Esophagus muscularis mucosa (tissue), 4 donors: ENCODE data around the gene ALS2CL.

Source experiments
- CTCF ChIP-seq, 3 experiments: fragments of 200-600 bp in 2 of 3; fragments of 450-650 bp in 1 of 3; sonication (generic) in 2 of 3; IDR thresholded peaks; one replicate each; pipeline ENCODE4 v1.5.1; 2017 to 2019; ENCODE audit warnings: antibody characterized with exemption in 3 of 3, mild to moderate bottlenecking in 2 of 3, moderate library complexity in 1 of 3
- EP300 ChIP-seq: sonication (generic); formaldehyde crosslinking; IDR thresholded peaks from one replicate; pipeline ENCODE4 v1.6.1; 2017; ENCODE audit warnings: antibody characterized with exemption
- POLR2A ChIP-seq: fragments of 450-650 bp; IDR thresholded peaks from one replicate; pipeline ENCODE4 v1.6.1; 2017; ENCODE audit warnings: antibody characterized with exemption, moderate library complexity, mild to moderate bottlenecking, low read depth
- POLR2AphosphoS5 ChIP-seq, 2 donors: sonication (generic); formaldehyde crosslinking; IDR thresholded peaks; one replicate each; pipeline ENCODE4 v1.6.1; 2017; ENCODE audit warnings: antibody characterized with exemption in 2 of 2

- TF ChIP-seq CTCF (IDR thresholded peaks at IDR 0.05) (no peak), POLR2AphosphoS5 (IDR thresholded peaks at IDR 0.05) (no peak), EP300 (no peak), POLR2A (no peak)
These were observed 14.1 kb upstream of the ALS2CL start for GRCh38 chr3:46707601-46708011.
